H1 (cell line): ENCODE data around the gene ANAPC2.

Experiments
- RFX5 ChIP-seq: IDR thresholded peaks from 2 replicates; pipeline ENCODE4 v1.6.1; 2011; ENCODE audit warnings: low read depth, low read length, improper control_type of control experiment, borderline replicate concordance
- SRF ChIP-seq: IDR thresholded peaks from 2 replicates; pipeline ENCODE4 v1.6.1; 2011; ENCODE audit warnings: mild to moderate bottlenecking, low read depth, low read length, moderate library complexity

DNA sequence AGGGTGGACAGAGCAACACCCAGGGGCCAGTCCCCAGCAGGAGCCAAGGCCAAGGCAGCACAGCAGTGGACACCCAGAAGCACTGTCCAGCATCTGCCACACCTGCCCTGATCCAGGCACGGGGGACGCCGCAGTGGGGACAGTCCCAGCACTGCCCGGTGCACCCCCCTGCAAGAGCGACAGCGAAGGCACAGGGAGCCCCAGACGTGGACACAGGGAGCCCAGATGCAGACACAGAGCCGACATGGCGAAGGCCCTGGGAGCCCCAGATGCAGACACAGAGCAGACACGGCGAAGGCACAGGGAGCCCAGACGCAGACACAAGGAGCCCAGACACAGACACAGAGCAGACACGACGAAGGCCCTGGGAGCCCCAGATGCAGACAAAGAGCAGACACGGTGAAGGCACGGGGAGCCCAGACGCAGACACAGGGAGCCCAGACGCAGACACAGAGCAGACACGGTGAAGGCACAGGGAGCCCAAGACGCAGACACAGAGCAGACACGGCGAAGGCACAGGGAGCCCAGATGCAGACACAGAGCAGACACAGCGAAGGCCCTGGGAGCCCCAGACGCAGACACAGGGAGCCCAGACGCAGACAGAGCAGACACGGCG is 4.3 kb downstream of the ANAPC2 start:
- no peak for TF ChIP-seq RFX5
- no peak for TF ChIP-seq SRF
